Measurements from ENCODE around the gene PDE4DIP.
"Not testable (repeated sequence)": the region's sequence is repeated elsewhere in the genome, so short reads cannot be mapped to it uniquely, and the experiment has no call there.

Gene PDE4DIP

DNA sequence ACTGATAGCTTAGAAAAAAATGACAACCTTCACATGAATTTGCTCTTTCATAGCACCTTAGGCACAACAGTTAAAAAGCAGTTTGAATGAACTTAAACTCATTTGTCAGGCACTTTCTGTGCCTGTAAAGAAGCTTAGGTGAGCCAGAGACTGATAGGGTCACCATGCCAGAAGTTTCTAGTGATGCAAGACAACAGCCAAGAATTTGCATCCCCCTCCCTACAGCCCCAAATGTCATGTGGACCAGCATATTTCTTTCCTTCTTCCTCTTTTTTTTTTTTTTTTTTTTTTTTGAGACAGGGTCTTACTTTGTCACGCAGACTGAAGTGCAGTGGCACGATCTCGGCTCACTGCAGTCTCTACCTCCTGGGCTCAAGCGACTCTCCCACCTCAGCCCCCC lies 169.3 kb downstream of the PDE4DIP start:
- not testable (repeated sequence) for H3K27me3 ChIP-seq (ENCODE audit: control insufficient read depth, insufficient read depth, low read length); H3K4me1 ChIP-seq; H3K4me2 ChIP-seq (ENCODE audit: low read length); H3K36me3 ChIP-seq (ENCODE audit: control insufficient read depth, insufficient read depth, low read length); H3K4me3 ChIP-seq (ENCODE audit: low read depth, low read length); H3K9me3 ChIP-seq (ENCODE audit: control insufficient read depth, low read length); H2AFZ ChIP-seq; H3K27ac ChIP-seq; H3K9ac ChIP-seq; H3K79me2 ChIP-seq

DNA sequence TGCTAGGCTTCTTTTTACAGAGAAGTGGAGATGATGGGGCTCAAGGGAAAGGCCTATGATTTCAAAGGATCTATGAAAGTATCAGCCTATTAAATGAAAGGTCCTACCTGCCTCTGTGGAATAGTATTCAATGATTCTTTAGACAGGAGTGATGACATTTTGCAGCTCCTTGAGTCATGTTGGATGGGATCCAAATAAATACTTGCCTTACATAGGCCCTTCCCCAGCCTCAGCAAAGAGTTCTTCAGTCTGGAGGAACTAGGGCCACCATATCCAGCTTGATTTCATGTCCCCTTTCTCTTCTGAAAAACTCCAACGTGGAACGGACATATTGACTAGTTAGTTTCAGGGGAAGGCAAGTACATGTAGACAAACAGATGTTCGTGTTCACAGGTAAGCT lies 171.3 kb downstream of the PDE4DIP start:
- H3K36me3 ChIP-seq (ENCODE audit: control insufficient read depth, insufficient read depth, low read length); H3K27me3 ChIP-seq (ENCODE audit: control insufficient read depth, insufficient read depth, low read length); H3K79me2 ChIP-seq; H3K9ac ChIP-seq; H3K9me3 ChIP-seq (ENCODE audit: control insufficient read depth, low read length); H2AFZ ChIP-seq; H3K4me2 ChIP-seq (ENCODE audit: low read length); H3K4me3 ChIP-seq (ENCODE audit: low read depth, low read length); H3K27ac ChIP-seq; H3K4me1 ChIP-seq: not testable (repeated sequence)

DNA sequence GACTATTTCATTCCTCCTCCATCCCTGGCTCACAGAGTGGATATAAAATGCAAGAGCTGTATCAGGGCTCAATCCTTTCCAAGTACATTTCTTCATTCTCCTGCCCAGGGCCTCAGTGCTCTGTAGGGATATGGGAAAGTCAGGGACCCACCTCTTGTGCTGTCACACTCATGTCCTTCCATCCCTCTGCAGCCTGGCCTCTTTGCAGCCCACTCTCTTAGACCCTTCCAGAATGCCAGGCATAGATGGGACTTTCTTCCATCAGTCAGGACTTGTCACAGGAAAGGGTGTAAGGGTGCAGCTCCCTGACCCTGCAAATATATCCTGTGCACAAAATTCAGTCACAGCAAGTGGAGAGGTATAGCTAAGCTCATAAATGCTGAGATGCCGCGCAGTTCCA lies 172.4 kb downstream of the PDE4DIP start:
- not testable (repeated sequence) for H3K4me2 ChIP-seq (ENCODE audit: low read length); H3K27me3 ChIP-seq (ENCODE audit: control insufficient read depth, insufficient read depth, low read length); H3K4me3 ChIP-seq (ENCODE audit: low read depth, low read length); H2AFZ ChIP-seq; H3K36me3 ChIP-seq (ENCODE audit: control insufficient read depth, insufficient read depth, low read length); H3K9me3 ChIP-seq (ENCODE audit: control insufficient read depth, low read length); H3K9ac ChIP-seq; H3K79me2 ChIP-seq; H3K27ac ChIP-seq; H3K4me1 ChIP-seq

DNA sequence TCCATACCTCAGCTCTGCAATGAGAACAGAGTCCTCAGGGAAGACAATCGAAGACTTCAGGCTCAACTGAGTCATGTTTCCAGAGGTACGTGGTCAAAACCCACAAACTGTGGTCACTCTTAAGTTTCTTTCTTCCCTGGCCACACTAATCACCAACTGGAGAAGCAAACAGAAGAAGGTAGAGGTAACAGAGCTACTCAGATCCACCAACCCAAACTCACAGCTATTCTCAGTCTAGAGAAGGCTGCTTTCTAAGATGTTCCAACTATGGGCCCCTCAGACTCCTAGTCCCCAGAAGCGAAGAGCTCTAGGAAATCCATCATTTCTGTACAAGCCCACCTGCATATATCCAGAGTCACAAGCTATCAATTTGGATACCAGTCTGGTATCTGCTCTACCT lies 174.3 kb downstream of the PDE4DIP start:
- not testable (repeated sequence) for H3K9ac ChIP-seq; H3K4me3 ChIP-seq (ENCODE audit: low read depth, low read length); H3K4me2 ChIP-seq (ENCODE audit: low read length); H3K36me3 ChIP-seq (ENCODE audit: control insufficient read depth, insufficient read depth, low read length); H3K9me3 ChIP-seq (ENCODE audit: control insufficient read depth, low read length); H3K79me2 ChIP-seq; H3K27ac ChIP-seq; H2AFZ ChIP-seq; H3K4me1 ChIP-seq; H3K27me3 ChIP-seq (ENCODE audit: control insufficient read depth, insufficient read depth, low read length)

DNA sequence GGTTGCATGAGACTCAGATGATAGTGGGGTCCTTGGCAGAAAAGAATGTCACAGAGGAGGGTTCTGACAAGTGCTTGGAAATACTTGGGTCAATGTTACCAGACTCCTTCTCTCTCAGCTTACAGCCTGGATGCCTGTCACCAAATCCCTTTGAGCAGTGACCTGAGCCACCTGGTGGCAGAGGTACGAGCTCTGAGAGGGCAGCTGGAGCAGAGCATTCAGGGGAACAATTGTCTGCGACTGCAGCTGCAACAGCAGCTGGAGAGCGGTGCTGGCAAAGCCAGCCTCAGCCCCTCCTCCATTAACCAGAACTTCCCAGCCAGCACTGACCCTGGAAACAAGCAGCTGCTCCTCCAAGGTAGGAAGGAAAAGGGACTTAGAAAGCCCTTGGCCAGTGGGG lies 180.1 kb downstream of the PDE4DIP start:
- not testable (repeated sequence) for H3K4me2 ChIP-seq (ENCODE audit: low read length); H3K36me3 ChIP-seq (ENCODE audit: control insufficient read depth, insufficient read depth, low read length); H3K27me3 ChIP-seq (ENCODE audit: control insufficient read depth, insufficient read depth, low read length); H3K79me2 ChIP-seq; H3K9me3 ChIP-seq (ENCODE audit: control insufficient read depth, low read length); H3K27ac ChIP-seq; H3K9ac ChIP-seq; H2AFZ ChIP-seq; H3K4me1 ChIP-seq; H3K4me3 ChIP-seq (ENCODE audit: low read depth, low read length)

DNA sequence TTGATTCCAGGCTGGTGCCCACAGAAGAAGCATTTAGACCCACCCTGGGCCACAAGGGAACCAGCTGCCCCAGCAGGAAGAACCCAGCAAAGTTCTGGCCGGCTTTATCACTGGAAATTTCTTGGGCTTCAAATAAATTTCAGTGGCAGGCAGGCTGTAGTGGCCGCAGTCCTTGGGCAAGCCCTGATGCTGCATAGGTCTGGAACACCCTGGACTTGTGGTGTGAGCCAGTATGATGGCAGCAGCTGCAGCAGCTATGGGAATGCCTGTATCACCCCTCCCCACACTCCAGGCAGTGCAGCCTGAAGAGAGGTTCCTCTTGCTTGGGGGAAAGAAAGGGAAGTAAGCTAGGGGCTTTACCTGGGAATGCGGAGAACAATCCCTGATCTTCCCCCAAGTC lies 189.7 kb downstream of the PDE4DIP start:
- not testable (repeated sequence) for H3K4me1 ChIP-seq; H3K4me3 ChIP-seq (ENCODE audit: low read depth, low read length); H3K9me3 ChIP-seq (ENCODE audit: control insufficient read depth, low read length); H3K9ac ChIP-seq; H3K27ac ChIP-seq; H3K79me2 ChIP-seq; H3K4me2 ChIP-seq (ENCODE audit: low read length); H3K27me3 ChIP-seq (ENCODE audit: control insufficient read depth, insufficient read depth, low read length); H3K36me3 ChIP-seq (ENCODE audit: control insufficient read depth, insufficient read depth, low read length); H2AFZ ChIP-seq

DNA sequence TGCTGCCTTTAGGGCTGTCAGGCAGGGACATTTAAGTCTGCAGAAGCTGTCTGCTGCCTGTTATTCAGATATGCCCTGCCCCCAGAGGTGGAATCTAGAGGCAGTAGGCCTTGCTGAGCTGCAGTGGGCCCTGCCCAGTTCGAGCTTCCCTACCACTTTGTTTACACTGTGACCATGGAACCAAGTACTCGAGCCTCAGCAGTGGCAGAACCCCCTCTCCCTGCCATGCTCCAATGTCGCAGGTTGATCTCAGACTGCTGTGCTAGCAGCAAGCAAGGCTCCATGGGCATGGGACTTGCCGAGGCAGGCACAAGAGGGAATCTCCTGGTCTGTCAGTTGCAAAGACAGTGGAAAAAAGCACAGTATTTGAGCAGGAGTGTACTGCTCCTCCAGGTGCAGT lies 198.8 kb downstream of the PDE4DIP start:
- not testable (repeated sequence) for H3K27me3 ChIP-seq (ENCODE audit: control insufficient read depth, insufficient read depth, low read length); H2AFZ ChIP-seq; H3K9ac ChIP-seq; H3K9me3 ChIP-seq (ENCODE audit: control insufficient read depth, low read length); H3K4me1 ChIP-seq; H3K4me3 ChIP-seq (ENCODE audit: low read depth, low read length); H3K36me3 ChIP-seq (ENCODE audit: control insufficient read depth, insufficient read depth, low read length); H3K27ac ChIP-seq; H3K4me2 ChIP-seq (ENCODE audit: low read length); H3K79me2 ChIP-seq

DNA sequence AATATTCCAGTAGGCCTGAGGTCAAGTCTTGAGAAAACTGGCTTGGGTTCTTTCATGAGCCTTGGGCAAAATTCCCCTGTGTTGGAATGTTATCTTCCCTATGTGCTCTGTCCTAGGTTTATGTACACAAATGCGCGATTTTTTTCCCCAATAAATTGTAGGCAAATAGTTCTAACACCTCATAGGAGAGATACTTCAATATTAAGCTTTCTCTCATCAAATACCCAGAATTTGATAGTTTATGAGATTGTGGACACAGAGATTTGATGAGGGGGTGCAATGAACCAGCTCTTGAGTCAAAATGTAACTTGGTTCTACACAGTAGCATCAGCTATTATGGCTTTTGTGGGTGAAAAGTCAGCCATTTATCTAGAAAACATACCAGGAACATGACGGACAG lies 220.4 kb downstream of the PDE4DIP start:
- H3K4me1 ChIP-seq; H3K9me3 ChIP-seq (ENCODE audit: control insufficient read depth, low read length); H3K4me3 ChIP-seq (ENCODE audit: low read depth, low read length); H3K27ac ChIP-seq; H3K79me2 ChIP-seq; H3K36me3 ChIP-seq (ENCODE audit: control insufficient read depth, insufficient read depth, low read length); H3K4me2 ChIP-seq (ENCODE audit: low read length); H2AFZ ChIP-seq; H3K27me3 ChIP-seq (ENCODE audit: control insufficient read depth, insufficient read depth, low read length); H3K9ac ChIP-seq: not testable (repeated sequence)

DNA sequence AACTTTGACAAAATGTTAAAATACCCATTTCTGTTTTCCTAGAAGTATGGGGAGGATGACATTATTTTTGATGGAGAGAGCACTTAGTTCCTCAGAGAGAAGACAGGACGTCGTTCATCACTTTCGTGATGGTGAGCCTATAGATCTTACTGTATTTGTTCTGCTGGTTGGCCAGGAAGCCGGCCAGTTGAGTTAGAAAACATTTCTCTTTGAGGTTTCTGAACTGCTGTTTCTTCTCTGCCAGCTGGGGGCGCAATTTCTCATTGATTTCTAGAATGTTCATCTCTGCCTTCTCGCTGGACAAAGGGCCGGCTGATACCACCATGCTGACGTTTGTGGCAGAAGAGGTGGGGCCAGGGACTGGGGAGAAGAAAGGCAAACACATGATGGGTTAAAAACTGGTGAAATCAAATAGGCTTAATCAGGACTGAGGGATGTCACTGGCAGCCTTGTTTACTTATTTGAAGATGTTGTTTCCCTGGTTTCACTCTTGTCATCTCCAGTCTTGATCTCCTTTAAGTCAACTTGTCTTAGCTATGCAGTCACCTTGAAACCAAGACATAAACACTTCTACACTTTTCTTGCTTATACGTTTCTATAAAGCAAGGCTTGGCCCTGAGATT lies 231.4 kb downstream of the PDE4DIP start:
- not testable (repeated sequence) for H2AFZ ChIP-seq; H3K4me1 ChIP-seq; H3K79me2 ChIP-seq; H3K4me3 ChIP-seq (ENCODE audit: low read depth, low read length); H3K9me3 ChIP-seq (ENCODE audit: control insufficient read depth, low read length); H3K27me3 ChIP-seq (ENCODE audit: control insufficient read depth, insufficient read depth, low read length); H3K27ac ChIP-seq; H3K9ac ChIP-seq; H3K4me2 ChIP-seq (ENCODE audit: low read length); H3K36me3 ChIP-seq (ENCODE audit: control insufficient read depth, insufficient read depth, low read length)
